Fibroblast of skin of left quadriceps (primary cell): ENCODE results near the gene AK5.

Source experiments
- DNase-seq, 2 experiments: peaks; one replicate each; pipeline ENCODE4 v3.0.0-alpha.2; 2013; ENCODE audit warnings: low read depth in 2 of 2

The AK5 gene

GRCh38 chr1:77446841-77447555, 165.2 kb downstream of the AK5 start:
- DNase-seq: peak in 1 of 2 experiments; percentile 21

DNA sequence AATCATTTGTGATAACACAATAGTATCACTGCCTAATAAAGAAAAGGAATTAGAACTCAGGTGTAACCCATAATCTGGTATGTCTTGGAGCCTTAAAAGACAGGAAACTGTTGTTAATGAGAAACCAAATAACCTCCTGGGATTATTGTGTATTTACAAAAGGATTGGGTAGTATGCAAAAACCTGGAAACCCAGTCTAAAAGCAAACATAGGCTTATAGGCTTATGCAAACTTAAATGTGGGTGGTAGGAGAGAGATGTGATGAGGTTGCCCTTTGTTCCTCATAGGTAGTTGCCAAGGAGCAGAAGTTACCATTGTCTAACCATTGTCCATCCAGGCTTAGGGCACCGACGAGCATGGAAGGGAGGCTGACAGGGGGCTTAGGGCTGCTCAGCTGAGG, 165.8 kb downstream of the AK5 start:
- no peak for DNase-seq

- no peak for DNase-seq
Measured at GRCh38 chr1:77459881-77460280, 178.1 kb downstream of the AK5 start.

DNA sequence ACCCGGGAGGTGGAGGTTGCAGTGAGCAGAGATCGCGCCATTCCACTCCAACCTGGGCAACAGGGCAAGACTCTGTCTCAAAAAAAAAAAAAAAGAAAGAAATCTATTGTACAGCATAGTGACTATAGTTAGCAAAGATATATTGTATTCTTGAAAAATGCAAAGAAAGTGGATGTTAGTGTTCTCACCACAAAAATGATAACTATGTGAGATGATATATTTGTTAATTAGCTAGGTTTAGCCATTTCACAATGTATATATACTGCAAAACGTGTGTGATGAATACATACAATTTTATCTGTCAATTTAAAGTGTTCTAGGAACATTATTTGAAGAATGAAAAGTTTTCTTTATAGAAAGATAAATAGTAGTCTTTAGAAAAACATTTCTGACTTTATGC, 179.9 kb downstream of the AK5 start:
- peak in 1 of 2 experiments; percentile 35 for DNase-seq

GRCh38 chr1:77463216-77463615, 181.4 kb downstream of the AK5 start:
- peak in 1 of 2 experiments; percentile 18 for DNase-seq

GRCh38 chr1:77465139-77465538, 183.3 kb downstream of the AK5 start:
- DNase-seq: no peak

- DNase-seq: no peak
Measured at GRCh38 chr1:77465922-77466321, 184.1 kb downstream of the AK5 start.

DNA sequence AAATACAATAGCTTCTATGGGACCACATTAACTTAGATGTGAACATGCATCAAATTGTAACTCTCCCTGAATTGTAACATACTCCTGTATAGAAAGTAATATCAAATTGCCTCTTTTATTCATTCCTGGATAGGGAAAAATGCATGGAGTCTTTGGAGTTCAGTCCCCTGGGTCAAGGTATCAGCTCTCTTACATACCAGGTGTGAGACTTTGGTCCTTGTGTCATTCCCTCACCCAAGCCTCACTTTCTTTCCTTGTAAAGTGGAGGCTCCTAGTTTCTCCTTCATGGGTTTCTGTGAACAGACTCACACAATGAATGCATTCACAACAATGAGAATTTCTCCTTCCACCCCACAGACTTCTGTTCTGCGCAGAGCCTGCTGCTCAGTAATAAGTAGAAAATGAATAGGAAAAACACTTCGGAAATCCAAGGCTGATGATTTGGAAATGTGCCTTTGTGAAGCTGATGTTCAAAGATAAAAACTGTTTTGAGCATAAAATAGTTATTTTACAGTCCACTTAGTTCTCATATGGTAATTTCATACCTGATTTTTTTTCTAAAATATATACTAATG, 185.3 kb downstream of the AK5 start:
- DNase-seq: no peak

- DNase-seq: no peak
Measured at GRCh38 chr1:77467741-77468140, 185.9 kb downstream of the AK5 start.

DNA sequence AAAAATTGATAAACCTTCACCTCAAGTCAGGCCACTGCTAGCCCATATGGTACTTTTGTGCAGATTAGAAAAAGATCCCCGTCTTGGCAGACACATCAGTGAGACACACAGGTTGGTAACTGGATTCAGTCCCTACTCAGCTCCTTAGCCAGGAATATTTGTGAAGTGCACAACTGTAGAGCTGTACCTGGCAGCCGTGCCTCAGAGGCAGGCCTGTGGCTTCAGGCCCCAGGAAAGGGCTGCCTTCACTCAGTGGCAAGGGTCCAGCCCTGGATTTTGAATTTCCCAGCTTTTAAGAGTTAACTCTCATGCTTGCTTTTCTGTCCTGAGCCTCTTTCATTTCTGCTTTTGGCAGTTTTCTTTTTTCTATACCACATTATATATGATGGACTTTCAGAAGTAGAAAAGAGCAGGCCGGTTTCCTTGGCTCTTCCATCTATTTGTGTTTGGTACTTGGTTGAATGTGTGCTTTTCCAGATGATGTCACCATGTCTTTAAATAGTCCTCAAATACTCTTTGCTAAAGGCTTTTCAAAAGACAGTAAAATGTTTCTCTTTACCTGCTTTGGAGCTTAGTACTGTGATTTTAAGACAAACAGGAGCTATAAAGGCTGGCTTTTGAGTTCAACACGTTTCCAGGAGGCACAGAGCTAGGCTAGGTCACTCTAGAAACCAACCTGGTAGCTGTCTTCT, 186.6 kb downstream of the AK5 start:
- DNase-seq: no peak

DNA sequence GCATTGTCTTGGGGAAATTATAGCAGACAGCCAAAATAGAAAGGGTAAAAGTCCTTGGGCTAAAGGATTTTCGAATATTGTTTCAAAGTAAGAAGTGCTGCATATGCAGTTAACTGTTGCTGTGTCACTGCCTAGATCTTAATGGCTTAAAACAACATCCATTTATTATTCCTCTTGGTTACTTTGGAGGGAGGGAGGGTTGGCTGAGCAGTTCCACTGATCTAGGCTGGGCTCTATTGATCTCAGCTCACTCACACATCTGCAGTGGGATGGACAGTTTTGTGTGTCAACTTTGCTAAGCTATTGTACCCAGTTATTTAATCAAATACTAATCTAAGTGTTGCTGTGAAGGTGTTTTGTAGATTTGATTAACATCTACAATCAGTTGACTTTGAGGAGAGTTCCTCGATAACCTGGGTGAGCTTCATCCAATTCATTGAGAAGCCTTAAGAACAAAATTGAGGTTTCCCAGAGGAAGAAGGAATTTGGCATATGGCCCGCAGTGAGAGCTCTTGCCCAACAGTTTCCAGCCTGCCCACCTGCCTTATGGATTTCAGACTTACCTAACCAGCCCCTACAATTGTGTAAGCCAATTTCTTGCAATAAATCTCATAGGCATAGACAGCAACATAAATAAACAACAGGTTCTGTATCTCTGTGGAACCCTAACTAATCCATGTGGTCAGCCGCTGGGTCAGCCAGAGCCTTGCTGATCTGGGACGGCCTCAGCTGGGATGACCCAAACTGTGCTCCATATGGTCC, 187.3 kb downstream of the AK5 start:
- no peak for DNase-seq

DNA sequence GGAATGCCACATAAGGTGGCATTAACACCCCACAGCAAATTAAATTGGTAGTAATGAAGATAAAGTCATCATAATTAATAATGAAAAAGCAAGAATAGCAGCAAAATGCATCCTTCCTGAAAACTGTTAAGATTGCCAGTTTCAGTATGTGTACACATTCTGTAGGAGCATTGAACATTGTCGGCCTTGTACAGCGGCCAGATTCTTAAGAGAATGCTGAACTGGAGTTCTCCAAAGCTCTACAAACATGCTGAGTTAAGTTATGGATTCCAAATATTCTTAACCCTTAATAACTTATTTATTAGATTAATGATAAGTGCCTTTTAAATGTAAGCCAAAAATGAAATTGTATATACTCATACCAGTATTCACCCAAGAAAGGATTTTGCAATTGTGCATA, 189.9 kb downstream of the AK5 start:
- DNase-seq: no peak

- DNase-seq: peak; percentile 49 to 62
Measured at GRCh38 chr1:77473690-77474089, 191.9 kb downstream of the AK5 start.

- no peak for DNase-seq
Measured at GRCh38 chr1:77475641-77476040, 193.8 kb downstream of the AK5 start.

- no peak for DNase-seq
Measured at GRCh38 chr1:77476475-77476874, 194.7 kb downstream of the AK5 start.

GRCh38 chr1:77484334-77484733, 202.5 kb downstream of the AK5 start:
- DNase-seq: no peak

- no peak for DNase-seq
Measured at GRCh38 chr1:77484926-77485325, 203.1 kb downstream of the AK5 start.

DNA sequence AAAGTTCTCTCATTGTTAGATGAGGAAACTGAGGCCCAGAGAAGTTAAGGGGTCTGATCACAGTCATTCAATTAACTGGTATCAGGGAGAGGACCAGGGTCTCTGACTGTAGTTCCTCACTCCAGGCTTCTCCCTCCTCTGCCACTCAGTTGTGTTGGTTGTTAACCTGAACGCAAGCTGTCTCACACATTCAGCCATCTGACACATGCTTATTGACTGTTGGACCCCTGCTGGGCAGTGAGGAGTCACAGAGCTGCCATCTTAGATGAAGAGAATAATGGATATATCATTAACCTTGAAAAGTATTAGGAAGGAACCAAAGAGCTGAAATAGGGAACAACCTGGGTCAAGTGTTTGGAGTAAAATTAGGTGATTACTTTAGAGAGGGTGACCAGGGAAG, 205.8 kb downstream of the AK5 start:
- no peak for DNase-seq

DNA sequence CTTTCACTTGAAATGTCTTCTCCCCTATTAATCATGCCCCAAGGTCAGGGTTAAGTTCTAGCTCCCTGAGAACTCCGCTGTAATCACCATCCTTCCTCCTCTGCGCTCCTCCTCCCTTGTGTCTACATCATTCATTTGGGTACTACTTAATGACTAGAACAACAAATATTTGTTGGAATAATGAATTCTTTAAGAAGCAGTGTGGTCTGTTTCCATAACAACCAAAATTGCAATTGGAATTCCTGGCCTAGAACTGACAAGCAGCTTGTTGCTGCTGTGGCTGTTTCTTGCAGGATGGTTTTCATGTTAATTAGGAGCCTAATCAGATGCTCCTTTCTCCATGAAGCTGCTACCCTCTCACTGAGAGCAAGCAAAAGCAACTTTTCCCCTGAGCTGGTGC, 208.1 kb downstream of the AK5 start:
- peak; percentile 43 to 48 for DNase-seq

DNA sequence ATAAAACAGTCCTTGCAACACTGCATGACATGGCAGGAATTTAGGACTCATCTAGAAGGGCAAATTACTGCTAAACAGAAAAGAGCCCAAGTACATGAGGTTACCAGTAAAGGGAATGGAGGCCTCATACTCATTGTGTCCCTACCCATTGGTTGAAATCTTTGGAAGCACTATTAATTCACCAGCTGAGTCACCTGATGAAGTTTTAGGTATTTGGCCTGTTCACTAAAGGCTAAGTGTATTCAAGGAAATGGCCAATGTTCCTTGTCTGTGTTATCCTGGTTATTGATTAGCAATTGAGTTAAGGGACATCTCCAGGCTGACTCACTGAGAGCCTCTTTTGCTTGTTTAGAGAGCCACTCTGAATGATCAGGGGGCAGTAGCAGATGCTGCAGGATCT, 212.2 kb downstream of the AK5 start:
- no peak for DNase-seq

DNA sequence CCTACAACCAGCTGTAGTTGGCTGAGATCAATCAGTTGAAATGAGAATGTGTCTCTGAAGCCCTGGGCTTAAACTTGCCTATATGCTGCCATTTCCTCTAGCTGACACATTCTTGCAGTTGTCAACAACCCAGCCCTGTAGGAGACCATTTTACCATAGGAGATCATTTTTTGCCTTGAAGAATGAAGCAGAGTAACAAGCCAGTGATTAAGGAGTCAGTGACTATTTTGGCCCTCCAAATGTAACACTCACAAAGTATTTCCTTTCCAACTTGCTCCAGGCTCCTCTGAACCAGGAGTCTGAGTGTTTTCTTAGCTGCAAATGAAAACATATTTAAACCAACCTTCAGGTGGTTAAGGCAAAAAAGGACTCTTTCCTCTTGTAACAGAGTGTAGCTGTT, 217.1 kb downstream of the AK5 start:
- DNase-seq: no peak

- no peak for DNase-seq
Measured at GRCh38 chr1:77499466-77499865, 217.6 kb downstream of the AK5 start.
